Activated CD8-positive, alpha-beta memory T cell treated with anti-CD3 and anti-CD28 coated beads, Interleukin-2, amount 50 U/mL, for 4 hours (primary cell): ENCODE measurements around the gene CCNL2.
"Not testable (repeated sequence)": the region's sequence is repeated elsewhere in the genome, so short reads cannot be mapped to it uniquely, and the experiment has no call there.

Source experiments
- DNase-seq: peaks from one replicate; pipeline ENCODE4 v3.0.0-alpha.2; 2020

CCNL2 gene

GRCh38 chr1:1397839-1398523 lies 1.2 kb downstream of the CCNL2 start:
- no peak for DNase-seq

GRCh38 chr1:1395166-1395565 lies 4.0 kb downstream of the CCNL2 start:
- DNase-seq, result no peak

- DNase-seq, result no peak
Observed at GRCh38 chr1:1394116-1394515, 5.0 kb downstream of the CCNL2 start.

- no peak for DNase-seq
Observed at GRCh38 chr1:1393428-1393827, 5.7 kb downstream of the CCNL2 start.

- no peak for DNase-seq
Observed at GRCh38 chr1:1393014-1393413, 6.1 kb downstream of the CCNL2 start.

- DNase-seq, result no peak
Observed at GRCh38 chr1:1391225-1391624, 7.9 kb downstream of the CCNL2 start.

GRCh38 chr1:1390675-1391074 lies 8.5 kb downstream of the CCNL2 start:
- DNase-seq, result no peak

GRCh38 chr1:1388078-1388472 lies 11.1 kb downstream of the CCNL2 start:
- DNase-seq, result no peak

GRCh38 chr1:1387098-1388077 lies 11.7 kb downstream of the CCNL2 start:
- no peak for DNase-seq

GRCh38 chr1:1385931-1386330 lies 13.2 kb downstream of the CCNL2 start:
- no peak for DNase-seq

- not testable (repeated sequence) for DNase-seq
Observed at GRCh38 chr1:1385339-1385738, 13.8 kb downstream of the CCNL2 start.

GRCh38 chr1:1381294-1381693 lies 17.8 kb downstream of the CCNL2 start:
- no peak for DNase-seq

GRCh38 chr1:1380860-1381259 lies 18.3 kb downstream of the CCNL2 start:
- DNase-seq, result no peak

- no peak for DNase-seq
Observed at GRCh38 chr1:1377540-1378205, 21.5 kb downstream of the CCNL2 start.

GRCh38 chr1:1376551-1377226 lies 22.4 kb downstream of the CCNL2 start:
- DNase-seq, result no peak

- DNase-seq, result peak; percentile 91
Observed at GRCh38 chr1:1374929-1375662, 24.0 kb downstream of the CCNL2 start, which contains the start of gene AURKAIP1. AURKAIP1 (minus strand) TSS chr1:1375207; CDS start chr1:1374756, 451 bp downstream.

- no peak for DNase-seq
Observed at GRCh38 chr1:1374589-1374928, 24.6 kb downstream of the CCNL2 start.

GRCh38 chr1:1373815-1374588 lies 25.1 kb downstream of the CCNL2 start:
- DNase-seq, result no peak

- DNase-seq, result no peak
Observed at GRCh38 chr1:1373051-1373814, 25.9 kb downstream of the CCNL2 start.
